GM21825 (cell line): ENCODE measurements around the gene WDR31.

Source experiments
- ATAC-seq: cut with Tn5 transposase; IDR thresholded peaks from one replicate; pipeline ENCODE4 v1.9.1; 2021; ENCODE audit warnings: mild to moderate bottlenecking, moderate library complexity; ENCODE audit not compliant: unreplicated experiment

The WDR31 gene

GRCh38 chr9:113341712-113342410 lies 1.8 kb upstream of the WDR31 start:
- ATAC-seq = no peak

DNA sequence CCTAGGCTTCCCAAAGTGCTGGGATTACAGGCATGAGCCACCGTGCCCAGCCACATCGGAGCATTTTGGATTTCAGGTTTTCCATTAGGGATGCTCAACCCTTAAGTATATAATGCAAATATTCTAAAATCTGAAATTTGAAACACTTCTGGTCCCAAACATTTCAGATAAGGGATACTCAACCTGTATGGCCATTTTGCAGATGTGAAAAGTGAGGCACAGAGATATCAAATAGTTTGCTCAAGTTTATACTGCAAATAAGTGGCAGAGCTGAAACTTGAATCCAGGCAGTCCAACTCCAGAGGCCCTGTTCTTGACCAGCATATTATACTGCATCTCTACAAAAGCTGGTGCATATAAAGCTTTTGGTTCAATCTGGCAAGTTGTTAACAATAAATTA lies 2.4 kb downstream of the WDR31 start:
- no peak for ATAC-seq

- no peak for ATAC-seq
These were observed 8.3 kb downstream of the WDR31 start for GRCh38 chr9:113331780-113332179.

GRCh38 chr9:113328045-113328782 lies 11.9 kb downstream of the WDR31 start:
- ATAC-seq = no peak

- no peak for ATAC-seq
These were observed 13.8 kb downstream of the WDR31 start for GRCh38 chr9:113326230-113326629.

- ATAC-seq = no peak
These were observed 17.4 kb downstream of the WDR31 start for GRCh38 chr9:113322671-113323070.

GRCh38 chr9:113320051-113320450 lies 20.0 kb downstream of the WDR31 start:
- no peak for ATAC-seq

DNA sequence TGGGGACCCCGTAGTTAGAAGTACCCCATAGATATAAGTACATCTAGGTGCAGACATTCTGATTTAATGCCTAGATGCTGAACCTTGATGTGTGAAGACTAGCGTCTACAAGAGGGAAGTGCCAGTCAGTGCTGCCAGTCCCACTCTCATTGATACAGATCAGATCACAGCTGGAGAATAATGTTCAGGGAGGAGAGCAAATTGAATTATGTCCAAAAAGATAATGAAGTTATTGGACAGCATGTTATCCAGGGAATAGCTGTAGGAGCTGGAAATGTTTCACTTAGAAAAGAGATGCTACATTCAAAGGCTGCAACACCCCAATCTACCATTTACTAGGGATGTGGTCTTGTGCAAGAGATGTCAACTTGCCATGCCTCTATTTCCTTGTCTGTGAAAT lies 21.0 kb downstream of the WDR31 start:
- no peak for ATAC-seq

- no peak for ATAC-seq
These were observed 22.3 kb downstream of the WDR31 start for GRCh38 chr9:113317777-113318176.

DNA sequence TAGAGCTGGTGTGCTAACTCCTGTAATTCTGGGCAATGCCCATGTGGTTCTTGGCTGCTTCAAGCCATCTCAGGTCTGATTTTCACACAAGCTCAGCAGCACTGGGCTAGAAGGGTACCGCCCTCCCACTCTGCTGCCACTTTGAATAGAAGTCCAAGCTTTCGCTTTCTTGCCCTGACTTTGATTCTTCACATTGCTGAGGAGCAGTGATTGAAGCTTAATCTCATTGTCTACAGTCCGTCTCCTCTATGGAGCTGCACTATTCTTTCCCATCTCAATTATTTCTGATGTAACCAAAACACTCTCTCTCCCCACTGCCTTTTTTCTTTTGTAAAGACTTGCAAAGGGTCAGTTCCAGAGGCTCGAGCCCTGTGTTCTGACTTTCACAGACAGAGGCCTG lies 24.0 kb downstream of the WDR31 start:
- ATAC-seq = no peak

- ATAC-seq = no peak
These were observed 24.8 kb downstream of the WDR31 start for GRCh38 chr9:113315231-113315630.

GRCh38 chr9:113313261-113313660 lies 26.8 kb downstream of the WDR31 start:
- no peak for ATAC-seq

GRCh38 chr9:113311961-113312360 lies 28.1 kb downstream of the WDR31 start:
- ATAC-seq = no peak

GRCh38 chr9:113310538-113310937 lies 29.5 kb downstream of the WDR31 start:
- no peak for ATAC-seq

DNA sequence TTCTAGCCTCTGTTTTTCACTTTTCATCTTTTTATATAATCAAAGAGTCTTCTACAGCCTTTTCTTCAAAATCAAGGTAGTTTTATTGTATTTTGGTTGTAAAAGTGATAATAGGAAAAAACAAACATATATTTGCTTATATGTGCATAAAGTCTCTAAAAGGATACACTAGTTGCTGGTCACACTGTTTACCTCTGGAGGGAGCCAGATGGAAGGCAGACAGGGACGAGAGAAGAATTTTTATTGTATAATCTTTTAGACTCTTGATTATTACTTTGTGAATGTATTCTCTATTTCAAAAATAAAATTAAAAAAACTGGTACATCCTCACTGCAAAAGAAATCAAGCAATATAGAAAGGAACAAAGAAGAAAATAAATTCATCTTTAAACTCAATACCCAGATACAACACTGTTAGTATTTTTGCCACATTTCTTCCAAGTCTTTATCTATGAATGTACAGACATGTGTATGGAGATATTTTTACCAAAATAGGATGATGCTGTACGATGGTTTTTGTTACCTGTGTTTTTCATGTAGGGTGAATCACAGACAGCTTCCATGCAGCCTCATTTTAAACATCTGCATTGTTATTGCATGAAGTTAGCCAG lies 30.8 kb downstream of the WDR31 start:
- no peak for ATAC-seq

GRCh38 chr9:113307396-113307975 lies 32.6 kb downstream of the WDR31 start:
- ATAC-seq = no peak

DNA sequence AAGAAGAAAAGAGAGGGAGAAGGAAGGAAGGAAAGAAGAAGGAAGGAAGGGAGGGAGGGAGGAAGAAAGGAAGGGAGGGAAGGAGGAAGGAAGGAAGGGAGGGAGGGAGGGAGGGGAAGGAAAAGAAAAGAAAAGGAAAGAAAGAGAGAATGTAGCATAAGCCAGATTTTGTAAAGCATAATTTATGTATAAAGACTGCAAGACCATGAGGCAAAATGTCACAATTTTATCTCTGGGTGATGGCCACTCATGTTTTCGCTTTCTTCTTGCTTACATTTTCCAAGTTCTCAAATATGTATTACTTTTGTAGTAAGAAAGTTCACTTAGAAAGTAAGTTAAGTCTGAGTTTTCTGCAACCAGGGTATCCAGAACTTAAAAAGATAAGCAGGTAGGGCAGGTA lies 33.5 kb downstream of the WDR31 start:
- ATAC-seq = no peak

DNA sequence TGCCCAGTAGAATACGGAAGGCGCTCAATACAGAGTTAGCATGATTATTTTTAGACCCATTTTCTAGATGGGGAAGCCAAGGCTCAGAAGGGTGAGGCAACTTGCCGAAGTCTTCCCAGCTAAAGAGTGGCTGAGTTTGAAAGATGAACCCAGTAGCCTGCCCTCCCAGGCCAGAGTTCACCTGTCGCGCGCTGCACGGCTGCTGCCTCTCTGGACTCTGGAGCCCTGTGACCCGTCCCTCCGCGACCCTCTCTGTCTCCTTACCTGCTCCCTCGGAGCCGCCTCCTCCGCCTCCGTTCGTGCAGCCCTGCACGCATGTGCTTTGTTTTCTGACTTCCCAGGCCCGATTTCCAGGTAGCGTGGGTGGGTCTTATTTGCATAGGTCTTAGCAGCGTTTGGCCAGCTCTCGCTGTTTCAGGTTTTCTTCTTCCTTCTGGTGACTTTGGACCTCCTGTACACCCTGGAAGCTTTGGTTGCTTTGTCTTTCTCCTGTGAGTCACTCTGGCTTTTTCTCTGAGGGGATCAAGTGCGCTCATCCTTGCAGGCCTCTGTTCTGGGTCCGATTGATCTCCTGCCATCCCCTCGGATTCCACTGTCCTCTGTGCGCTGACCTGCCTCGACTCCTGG lies 37.2 kb downstream of the WDR31 start, which contains the start of gene RNF183:
RNF183 (minus strand) TSS at position 585 of the 627 bp plus-strand sequence. CDS start 5,192 bp downstream, outside the sequence.
- no peak for ATAC-seq

- no peak for ATAC-seq
These were observed 38.5 kb downstream of the WDR31 start for GRCh38 chr9:113301548-113301947.

DNA sequence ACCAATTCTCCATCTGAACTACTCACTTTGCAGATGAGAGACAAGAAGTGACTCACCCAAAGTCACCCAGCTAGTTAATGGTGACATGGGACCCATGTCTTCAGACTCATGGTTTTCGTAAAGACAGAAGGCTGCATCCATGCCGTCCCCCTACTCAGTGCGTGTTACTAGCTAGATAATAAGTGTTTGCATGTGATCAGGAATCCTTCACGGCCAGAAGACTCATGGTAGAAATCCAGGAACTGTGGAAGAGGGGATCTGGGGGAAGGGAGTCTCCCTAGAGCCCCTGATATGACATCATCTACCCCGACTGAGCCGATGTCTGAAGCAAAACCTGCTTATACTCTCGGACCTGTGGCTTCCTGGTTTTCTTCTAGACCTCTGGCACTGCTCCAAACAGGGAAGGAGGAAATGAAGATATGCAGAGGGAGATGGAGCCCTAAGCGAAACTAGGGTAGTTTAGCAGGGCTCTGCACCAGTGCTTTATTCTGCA lies 40.2 kb downstream of the WDR31 start:
- no peak for ATAC-seq
